HG03521 (cell line): ENCODE results near the gene IGSF3.
"Not testable (repeated sequence)": the region's sequence is repeated elsewhere in the genome, so short reads cannot be mapped to it uniquely, and the experiment has no call there.

Source experiments
- ATAC-seq: cut with Tn5 transposase; IDR thresholded peaks from one replicate; pipeline ENCODE4 v1.9.1; 2021; ENCODE audit warnings: mild to moderate bottlenecking, moderate library complexity; ENCODE audit not compliant: unreplicated experiment

IGSF3 gene

DNA sequence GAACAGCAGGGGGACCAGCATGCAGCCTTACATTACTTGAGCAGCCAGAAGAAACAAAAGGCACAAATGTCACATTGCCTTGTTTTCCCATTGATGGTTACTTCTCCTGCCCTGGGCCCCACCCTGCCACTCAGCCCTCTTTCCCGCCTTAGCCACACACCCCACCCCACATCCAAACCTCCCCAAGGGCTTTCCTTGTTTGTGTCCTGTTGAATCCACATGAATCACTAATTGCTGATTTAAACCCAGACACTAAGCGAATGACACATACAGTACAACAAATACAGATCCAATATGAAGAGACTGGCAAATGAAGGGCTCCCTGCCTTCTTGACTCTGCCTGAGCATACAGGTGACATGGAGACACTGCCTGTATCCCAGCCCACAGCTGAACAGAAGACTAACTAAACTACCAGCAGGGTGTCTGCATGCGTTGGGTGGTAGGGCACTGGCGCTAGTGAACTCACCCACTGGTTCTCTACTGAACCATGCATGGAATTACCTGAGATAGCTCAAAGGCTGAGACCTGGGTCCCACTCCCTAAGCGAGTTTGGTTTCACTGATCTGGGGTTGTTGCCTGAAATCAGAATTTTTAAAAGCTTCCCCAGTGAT, 3.1 kb downstream of the IGSF3 start:
- no peak for ATAC-seq

DNA sequence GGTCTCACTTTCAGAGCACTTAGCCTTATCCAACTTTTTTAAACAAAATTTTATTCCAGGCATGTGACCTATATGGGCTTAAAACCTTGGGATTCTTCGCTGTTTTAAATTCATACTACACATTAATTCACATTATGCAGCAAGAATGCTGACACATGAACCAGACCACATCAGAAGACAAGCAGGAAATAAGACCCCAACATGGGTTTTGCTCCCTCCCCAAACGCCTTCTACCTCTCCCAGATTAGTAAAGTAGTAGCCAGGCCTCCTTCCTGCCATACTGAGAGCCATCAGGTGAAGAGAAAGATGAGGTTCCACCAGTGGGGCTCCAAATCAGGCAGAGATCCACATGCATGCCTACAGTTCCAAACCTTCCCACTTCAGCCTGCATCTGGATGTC, 3.7 kb downstream of the IGSF3 start:
- ATAC-seq = no peak

DNA sequence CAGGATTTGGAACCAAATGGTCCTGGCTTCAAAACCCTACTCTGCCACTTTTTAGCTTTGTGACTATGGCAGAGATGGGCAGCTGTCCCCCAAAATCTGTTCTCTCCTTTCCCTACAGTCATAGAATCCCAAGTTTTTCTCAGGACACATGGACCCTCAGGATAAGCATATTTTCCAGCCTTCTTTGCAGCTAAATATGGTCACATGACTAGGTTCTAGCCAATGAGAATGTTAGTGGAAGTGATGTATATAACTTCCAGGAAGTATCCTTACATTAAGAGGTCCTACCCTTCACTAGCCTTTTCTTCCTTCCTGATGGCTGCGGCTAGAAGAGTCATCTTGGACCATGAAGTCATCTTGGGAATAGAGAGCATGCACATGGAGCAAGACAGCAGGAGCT, 5.9 kb downstream of the IGSF3 start:
- ATAC-seq = no peak

DNA sequence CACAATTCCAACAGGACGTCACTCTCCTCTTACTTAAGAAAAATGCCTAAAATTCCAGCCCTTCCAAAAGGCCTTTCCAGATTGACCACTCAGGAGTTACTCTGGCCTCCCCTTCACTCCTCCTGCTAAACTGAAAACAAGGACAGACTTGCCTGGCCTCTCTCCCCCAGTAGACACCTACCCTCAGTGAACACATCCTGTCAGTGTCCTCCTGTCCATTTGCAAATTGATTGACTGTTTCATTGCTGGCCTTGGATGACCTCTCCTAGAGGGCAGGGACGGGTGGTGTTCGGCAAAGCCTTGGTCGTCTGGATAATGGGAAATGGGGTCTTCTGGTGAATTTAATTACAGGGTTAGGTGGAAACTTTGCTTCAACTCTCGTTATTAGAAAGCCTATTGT, 8.9 kb downstream of the IGSF3 start:
- ATAC-seq = not testable (repeated sequence)

DNA sequence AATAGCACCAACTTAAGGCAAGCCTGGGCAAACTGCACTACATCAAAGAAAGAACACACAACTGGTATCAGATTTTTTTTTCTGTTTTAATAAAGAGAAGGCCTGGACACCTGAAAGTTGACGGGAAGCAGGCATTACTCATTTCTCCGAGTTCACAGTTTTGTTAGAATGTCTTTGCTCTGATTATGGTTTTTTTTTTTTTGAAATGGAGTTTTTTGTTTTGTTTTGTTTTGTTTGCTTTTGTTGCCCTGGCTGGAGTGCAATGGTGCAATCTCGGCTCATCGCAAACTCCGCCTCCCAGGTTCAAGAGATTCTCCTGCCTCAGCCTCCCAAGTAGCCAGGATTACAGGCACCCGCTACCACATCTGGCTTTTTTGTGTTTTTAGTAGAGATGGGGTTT, 9.7 kb downstream of the IGSF3 start:
- not testable (repeated sequence) for ATAC-seq

DNA sequence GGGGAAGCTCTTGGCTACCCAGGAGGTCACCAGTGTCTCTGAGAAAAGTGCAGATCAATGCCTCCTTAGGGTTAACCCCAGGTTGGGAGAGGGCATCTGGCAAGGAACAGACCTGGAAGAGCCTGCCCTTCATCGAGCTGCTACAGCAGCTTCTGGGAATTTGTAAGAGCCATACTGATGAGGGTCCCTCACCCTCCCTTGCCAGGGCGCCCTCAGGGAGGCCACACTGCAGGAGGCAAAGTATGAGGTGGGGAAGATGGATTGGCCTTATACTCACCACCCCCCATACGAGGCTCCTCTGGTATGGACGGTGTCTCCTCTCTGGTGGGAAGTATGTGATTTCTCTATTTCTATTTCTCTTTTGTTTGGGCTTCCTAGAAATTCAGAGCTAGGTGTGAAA, 13.2 kb downstream of the IGSF3 start:
- ATAC-seq = no peak

DNA sequence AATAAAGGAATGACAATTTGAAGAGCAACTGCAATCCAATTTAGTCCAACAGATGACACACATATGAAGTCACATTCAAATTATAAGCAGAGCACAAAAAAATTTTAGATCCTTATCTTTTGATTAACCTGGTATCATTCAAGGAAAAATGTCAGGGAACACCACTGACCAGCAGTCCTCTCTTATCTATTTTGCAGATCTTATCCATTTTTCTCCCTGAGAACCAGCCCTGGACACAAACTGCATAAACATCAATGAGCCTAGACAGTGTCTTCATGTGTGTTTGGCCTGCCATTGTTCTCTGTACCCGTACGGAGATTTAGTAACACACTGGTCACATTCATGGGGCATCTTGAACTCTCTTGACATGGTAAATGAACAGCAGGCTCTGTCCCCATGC, 14.9 kb downstream of the IGSF3 start:
- not testable (repeated sequence) for ATAC-seq

DNA sequence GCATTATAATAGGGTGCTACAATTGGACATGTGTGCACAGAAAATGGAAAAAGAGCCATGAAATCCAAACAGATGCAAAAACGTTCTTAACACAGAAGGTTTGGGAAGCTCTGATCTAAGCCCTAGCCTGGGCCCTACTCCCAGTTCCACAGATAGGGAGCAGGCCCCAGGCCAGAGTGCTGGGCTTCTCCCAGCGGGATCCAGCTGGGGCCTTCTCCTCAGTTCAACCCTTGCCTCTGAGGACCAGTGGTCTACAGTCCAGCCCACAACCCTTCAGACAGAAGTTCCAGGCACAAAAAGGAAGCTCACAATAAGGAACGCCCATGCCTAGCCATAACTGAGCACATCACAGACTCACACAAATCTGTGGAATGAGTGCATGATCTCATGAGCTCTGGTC, 16.8 kb downstream of the IGSF3 start:
- not testable (repeated sequence) for ATAC-seq

DNA sequence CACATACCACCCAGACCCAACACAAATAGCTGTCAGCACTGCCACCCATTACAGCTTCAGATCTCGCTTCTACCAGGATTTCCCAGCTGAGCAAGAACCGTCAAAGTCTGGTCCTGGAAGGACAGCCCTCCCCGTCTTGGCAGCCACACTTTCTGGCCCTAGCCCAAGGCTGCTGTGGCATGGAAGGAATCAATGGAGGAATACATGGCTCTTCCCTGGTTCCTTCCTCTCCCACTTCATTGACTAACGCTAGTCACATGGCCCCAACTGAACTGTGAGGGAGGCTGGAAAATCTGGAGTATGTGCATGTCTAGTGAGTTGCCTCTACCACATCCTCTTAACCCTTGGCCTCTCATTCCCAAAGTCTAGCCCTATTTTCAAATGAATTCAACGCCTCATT, 18.5 kb downstream of the IGSF3 start:
- not testable (repeated sequence) for ATAC-seq

DNA sequence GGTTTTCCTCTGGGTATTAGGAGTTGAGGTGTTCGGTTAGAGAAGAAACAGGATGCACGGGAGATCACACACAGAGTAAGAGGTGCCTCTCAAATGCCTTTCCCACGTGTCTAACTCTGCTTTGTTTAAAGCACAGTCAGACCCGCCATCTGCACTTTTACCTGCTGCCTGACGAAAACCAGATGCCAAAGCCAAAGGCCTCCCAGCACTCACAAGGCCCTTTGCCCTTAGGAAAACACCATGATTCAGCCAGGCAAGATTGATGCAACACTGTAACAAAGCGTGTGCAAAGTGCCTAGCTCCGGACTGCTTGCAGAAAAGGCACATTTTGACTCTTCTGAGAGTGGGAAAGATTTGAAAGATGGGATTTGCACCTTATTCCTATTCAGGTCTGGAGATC, 19.2 kb downstream of the IGSF3 start:
- ATAC-seq = not testable (repeated sequence)

DNA sequence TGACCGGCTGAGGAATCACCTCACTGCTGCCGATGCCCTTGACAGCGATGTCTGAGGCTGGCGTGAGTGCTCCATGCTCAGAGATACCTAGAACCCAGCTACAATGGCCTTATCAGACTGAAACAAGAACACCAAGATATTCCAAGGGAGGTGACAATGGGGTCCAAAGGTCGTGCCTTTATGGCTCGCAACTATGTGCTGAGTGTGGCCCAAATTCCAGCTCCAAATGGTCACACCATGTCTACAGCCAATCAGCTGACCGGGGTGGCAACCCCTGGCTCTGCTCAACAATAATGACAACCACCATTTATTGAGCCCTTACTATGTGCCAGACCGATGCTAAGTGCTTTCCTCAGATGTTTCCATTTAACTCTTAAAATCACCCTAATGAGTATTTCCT, 20.3 kb downstream of the IGSF3 start:
- not testable (repeated sequence) for ATAC-seq

DNA sequence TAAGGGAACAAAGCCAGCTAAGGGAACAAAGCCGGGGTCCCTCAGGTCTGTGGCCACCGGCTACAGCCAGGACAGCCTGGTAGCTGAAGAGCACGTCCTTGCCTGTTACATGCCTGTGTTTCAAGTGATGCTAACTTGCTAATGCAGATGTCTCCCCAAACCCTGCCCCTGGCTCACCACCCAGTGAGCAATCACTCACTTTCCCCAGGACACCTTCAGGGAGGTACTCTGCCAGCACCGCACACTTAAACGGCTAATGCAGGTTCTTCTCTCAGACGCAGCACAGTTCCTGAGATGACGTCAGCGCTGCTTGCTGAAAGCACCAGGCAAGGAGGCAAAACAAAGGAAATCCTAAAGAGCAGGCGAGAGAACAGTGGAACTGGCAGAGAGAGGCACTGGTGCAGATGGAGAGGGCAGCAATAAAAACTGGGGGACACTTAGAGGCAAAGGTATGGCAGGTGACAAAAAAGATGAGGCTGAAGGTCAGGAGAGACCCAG, 20.8 kb downstream of the IGSF3 start:
- not testable (repeated sequence) for ATAC-seq

DNA sequence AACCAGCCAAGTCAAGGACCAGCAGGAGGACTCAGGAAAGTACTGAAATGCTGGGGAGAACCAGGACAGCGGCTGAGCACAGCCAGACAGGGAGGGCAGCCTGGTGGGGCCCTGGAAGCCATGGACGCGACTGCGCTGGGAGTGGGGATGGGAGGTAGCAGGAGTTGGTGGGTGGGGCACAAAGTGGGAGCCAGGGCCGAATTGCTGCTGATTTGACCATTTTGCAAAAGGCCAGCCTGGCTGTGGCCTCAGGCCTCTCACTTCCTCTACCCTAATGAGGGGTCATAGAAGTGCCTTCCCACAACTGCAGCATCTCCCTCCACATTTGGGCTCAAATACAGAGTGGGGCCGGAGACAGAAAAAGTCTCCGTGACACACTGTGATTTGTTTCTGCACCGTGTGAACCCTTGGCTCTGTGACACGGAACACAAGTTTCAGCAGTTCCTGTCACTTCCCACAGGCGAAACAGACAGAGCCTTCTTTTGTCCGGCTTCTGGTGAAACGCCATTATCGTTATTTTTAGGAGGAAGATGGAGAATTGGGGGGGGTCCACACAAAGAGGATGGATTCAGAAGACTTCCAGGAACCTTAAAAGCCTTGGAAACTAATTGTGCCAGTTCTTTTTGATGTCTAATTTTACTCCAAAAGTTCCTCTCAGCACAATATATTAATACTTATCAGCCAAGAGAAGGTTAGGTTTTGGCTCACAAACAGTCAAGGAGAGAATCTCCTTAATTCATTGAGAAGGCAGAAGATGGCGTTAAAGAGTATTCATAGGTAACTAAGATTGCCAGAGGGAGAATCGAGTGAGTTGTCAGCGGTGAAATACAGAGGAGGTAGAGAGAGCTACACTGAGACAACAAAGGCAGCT, 21.5 kb downstream of the IGSF3 start:
- not testable (repeated sequence) for ATAC-seq

DNA sequence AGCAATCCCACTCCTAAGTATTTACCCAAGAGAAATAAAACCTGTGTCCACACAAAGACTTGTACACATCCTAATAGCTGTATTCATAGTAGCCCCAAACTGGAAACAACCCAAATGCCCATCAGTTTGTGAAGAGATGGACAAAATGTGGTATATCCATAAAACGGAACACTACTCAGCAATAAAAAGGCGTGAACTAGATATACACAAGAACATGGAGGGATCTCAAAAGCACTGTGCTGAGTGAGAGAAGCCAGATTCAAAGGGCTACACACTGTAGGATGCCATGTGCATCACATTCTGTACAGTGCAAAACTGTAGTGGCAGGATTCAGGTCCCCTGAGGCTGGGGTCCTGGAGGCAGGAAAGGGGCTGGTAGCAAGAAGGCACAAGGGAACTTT, 22.5 kb downstream of the IGSF3 start:
- not testable (repeated sequence) for ATAC-seq

DNA sequence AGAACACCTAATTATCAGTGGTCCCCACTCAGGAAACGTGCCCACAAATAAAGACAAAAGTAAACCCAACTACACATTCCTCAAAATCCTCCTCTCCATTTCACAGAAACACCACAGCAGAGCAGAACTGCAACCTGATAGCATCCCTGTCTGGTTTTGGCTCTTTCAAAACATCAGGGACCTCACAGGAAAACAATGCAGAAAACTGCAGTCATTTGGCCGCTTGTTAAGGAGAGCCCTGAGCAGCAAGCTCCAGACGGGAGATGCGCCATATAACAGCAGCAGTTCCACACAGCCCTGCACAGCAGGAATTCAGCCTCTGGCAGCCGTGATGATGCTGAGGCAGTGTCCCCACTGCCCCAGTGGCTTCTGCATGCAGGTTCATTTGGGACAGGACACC, 23.4 kb downstream of the IGSF3 start:
- not testable (repeated sequence) for ATAC-seq

DNA sequence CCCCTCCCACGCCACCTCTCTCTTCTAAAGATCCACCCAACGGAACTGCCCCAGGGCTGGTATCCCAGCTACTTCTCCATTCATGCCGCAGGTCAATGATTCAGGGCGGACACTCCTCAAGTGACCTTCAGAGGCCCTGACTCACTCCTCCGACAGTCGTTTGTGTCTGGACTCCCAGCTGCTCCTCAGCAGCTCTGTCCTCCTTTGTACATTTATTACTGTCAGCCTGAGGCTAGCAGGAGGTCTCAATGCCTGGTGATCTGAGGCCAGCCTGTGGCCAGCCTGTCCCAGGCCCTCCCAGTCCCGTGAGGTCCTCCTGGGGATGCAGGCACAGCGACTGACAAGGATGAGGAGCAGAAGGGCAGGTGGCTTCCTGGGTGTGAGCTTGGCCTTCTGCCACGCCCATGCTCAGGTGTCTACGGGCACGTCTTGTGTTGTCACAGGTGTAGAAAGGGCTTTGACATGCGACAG, 24.2 kb downstream of the IGSF3 start:
- not testable (repeated sequence) for ATAC-seq

DNA sequence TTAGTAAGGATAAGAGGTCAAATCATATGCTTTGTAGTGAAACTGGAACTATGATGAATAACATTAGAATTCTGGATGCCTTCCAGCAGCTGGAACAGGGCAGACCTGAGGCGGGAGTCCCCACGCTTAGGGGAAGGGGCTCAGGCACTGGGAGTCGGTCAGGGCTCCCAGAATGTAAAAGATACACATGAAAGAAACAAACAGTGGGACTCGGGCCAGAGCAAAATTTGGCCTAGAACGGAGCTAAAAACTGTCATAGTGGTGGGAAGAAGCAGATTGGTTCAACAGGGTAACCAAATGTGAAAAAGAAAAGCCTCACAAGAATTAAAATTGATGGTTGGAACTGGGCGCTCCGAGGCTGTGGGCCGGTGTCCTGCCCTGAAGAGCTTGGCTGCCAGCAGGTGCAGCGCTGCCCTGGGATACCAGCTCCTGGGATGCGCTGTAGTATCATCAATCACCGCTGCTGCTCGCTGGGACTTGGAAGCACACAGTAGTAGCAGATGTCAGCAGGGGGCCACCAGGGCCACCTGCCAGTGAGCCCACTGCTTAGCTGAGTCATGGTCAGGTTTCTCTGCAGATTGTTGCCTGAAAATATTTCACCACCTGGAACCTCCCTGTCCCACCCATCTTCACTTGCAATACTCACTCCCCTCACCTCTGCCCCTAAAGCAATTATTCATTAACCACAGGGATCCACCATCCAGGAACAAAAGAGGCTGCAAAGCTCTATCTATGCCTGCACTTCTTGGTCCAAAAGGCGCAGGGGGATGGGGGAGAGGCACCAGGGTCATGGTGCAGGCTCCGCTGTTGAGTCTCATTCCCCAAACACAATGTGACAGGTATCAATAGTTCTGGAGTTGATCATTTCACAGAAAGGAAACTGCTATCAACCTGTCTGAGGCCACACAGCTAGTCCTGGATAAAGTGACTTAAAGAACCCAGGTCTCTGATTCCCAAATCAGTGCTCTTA, 24.9 kb downstream of the IGSF3 start:
- not testable (repeated sequence) for ATAC-seq

DNA sequence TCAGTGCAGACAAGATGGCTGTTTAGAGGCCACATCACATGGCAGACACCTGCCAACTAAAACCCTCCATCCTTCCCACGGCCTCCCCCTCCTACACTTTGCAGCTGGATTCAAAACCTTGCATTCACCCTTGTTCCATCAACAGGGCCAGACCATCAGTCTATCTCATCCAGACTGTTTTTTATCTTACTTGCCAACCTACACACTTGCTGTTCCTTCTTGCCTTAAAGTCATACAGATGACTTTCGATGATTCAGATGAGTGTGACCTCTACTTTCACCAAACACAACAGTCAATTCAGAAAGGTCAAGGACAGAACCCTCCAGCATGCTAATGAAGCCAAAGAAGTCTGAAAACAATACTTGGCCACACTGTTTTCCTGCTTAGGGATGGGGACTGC, 29.9 kb downstream of the IGSF3 start:
- not testable (repeated sequence) for ATAC-seq

DNA sequence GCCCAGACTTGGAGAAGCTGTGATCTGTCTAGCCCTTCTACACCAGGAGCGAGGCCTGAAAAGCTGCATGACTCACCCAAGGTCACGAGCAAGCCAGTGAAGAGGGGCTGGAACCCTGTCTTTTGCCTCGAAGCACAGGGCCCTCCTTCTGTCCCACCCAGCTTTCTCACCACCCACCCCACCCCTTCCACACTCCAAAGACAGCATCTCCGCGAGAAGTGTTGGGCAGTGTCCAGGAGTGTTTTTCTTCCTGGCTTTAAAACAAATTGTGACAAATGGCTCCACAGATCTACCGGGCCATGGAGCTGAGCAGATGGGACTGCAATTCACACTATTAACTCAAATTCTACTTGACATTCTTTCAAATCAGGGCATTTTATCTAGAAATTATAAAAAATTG, 30.9 kb downstream of the IGSF3 start:
- not testable (repeated sequence) for ATAC-seq

DNA sequence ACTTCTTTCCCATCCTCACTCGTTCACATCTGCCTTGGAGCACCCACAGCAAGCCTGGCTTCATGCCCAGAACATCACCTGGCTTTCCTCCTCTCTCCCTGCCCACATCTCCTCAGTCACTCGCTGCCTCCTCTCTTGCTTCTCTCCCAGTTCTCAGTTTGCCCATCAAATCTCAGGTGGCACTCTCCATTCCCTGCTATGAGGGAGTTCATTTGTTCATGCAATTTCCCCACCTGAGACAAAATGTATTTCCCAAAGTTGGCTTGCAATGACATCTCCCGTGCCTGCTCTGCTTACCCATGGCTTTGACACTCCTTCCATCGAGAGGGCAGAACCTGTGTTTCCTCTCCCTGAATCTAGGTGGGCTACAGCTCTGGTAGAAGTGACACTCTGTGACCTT, 33.1 kb downstream of the IGSF3 start:
- ATAC-seq = not testable (repeated sequence)
